Cardiac septum (tissue), 1 donor: ENCODE data around the gene SPECC1L. TPM values are rescaled to one million over a fixed set of nuclear protein-coding genes. Genes with fewer than 3 reads are reported as not detected.

Experiments used
- DNase-seq: peaks from one replicate; pipeline ENCODE4 v3.0.0-alpha.2; 2020; ENCODE audit warnings: low spot score
- intact Hi-C: fragments of 100-400 bp; cut with DNase I; formaldehyde crosslinking; loops from one replicate; pipeline ENCODE4 v1.14.0; 2022
- total RNA-seq: library from RNA; stranded (reverse); fragmentation: NEBNext Ultra II Directional; extraction: Animal tissue kit (Norgen Biotek cat#: 25700); gene quantifications from one replicate; pipeline ENCODE4 v1.2.1, GENCODE V29; 2021
- donor health status: DM: no; HTN: no; CAD: no.

The SPECC1L gene
- total RNA-seq, 1 donor from 2014 or later, result 52.8 TPM

GRCh38 chr22:24406322-24407277 is 136.0 kb downstream of the SPECC1L start:
- intact Hi-C loops, result loop anchor here (5.0 kb wide), 1 partner anchor 49 kb away; no protein-coding TSS in a partner anchor
- DNase-seq, result no peak

- intact Hi-C loops, result loop anchor here (5.0 kb wide), 1 partner anchor 50 kb away; no protein-coding TSS in a partner anchor
- DNase-seq, result no peak
Observed at GRCh38 chr22:24407278-24407665, 136.6 kb downstream of the SPECC1L start.

- no peak for DNase-seq
- intact Hi-C loops, result loop anchor here (5.0 kb wide), 1 partner anchor 51 kb away; no protein-coding TSS in a partner anchor
Observed at GRCh38 chr22:24407884-24408283, 137.3 kb downstream of the SPECC1L start.

GRCh38 chr22:24408630-24409029 is 138.0 kb downstream of the SPECC1L start:
- no peak for DNase-seq
- intact Hi-C loops, result loop anchor here (5.0 kb wide), 1 partner anchor 51 kb away; no protein-coding TSS in a partner anchor

- intact Hi-C loops, result loop anchor here (5.0 kb wide), 1 partner anchor 52 kb away; no protein-coding TSS in a partner anchor
- no peak for DNase-seq
Observed at GRCh38 chr22:24409707-24410106, 139.1 kb downstream of the SPECC1L start.

GRCh38 chr22:24410110-24410856 is 139.7 kb downstream of the SPECC1L start:
- intact Hi-C loops, result no loop called here
- DNase-seq, result peak; percentile 15

GRCh38 chr22:24411256-24412004 is 140.8 kb downstream of the SPECC1L start:
- DNase-seq, result peak; percentile 58
- intact Hi-C loops, result no loop called here

GRCh38 chr22:24412274-24412673 is 141.6 kb downstream of the SPECC1L start:
- no peak for DNase-seq
- intact Hi-C loops, result no loop called here

GRCh38 chr22:24413271-24413670 is 142.6 kb downstream of the SPECC1L start:
- no peak for DNase-seq
- intact Hi-C loops, result no loop called here

GRCh38 chr22:24413736-24414385 is 143.2 kb downstream of the SPECC1L start:
- DNase-seq, result no peak
- intact Hi-C loops, result no loop called here

GRCh38 chr22:24414523-24414922 is 143.9 kb downstream of the SPECC1L start:
- intact Hi-C loops, result no loop called here
- DNase-seq, result no peak

GRCh38 chr22:24414984-24415945 is 144.6 kb downstream of the SPECC1L start:
- intact Hi-C loops, result no loop called here
- DNase-seq, result no peak

- intact Hi-C loops, result no loop called here
- no peak for DNase-seq
Observed at GRCh38 chr22:24416095-24416494, 145.5 kb downstream of the SPECC1L start.

- no peak for DNase-seq
- intact Hi-C loops, result no loop called here
Observed at GRCh38 chr22:24416611-24417010, 146.0 kb downstream of the SPECC1L start.

GRCh38 chr22:24417200-24417599 is 146.6 kb downstream of the SPECC1L start:
- intact Hi-C loops, result no loop called here
- no peak for DNase-seq

GRCh38 chr22:24417901-24418641 is 147.4 kb downstream of the SPECC1L start:
- intact Hi-C loops, result no loop called here
- DNase-seq, result no peak

GRCh38 chr22:24418786-24419474 is 148.3 kb downstream of the SPECC1L start:
- intact Hi-C loops, result no loop called here
- DNase-seq, result no peak
